HG02571 (cell line): ENCODE measurements around the gene SPATA6L.

Experiments
- ATAC-seq: cut with Tn5 transposase; IDR thresholded peaks from one replicate; pipeline ENCODE4 v1.9.1; 2021; ENCODE audit warnings: mild to moderate bottlenecking, moderate library complexity; ENCODE audit not compliant: unreplicated experiment

Gene SPATA6L

GRCh38 chr9:4666042-4666699 lies at the start of gene SPATA6L:
SPATA6L (minus strand) TSS chr9:4666480; CDS start chr9:4666250, 230 bp downstream.
- peak; percentile 44 for ATAC-seq

- no peak for ATAC-seq
Observed at GRCh38 chr9:4714266-4715016, 48.2 kb upstream of the SPATA6L start.

- no peak for ATAC-seq
Observed at GRCh38 chr9:4713849-4714248, 47.6 kb upstream of the SPATA6L start.

GRCh38 chr9:4709380-4709779 lies 43.1 kb upstream of the SPATA6L start:
- no peak for ATAC-seq

- no peak for ATAC-seq
Observed at GRCh38 chr9:4706971-4707622, 40.8 kb upstream of the SPATA6L start.

GRCh38 chr9:4706021-4706420 lies 39.7 kb upstream of the SPATA6L start:
- no peak for ATAC-seq

GRCh38 chr9:4704129-4704528 lies 37.8 kb upstream of the SPATA6L start:
- ATAC-seq = no peak

- ATAC-seq = no peak
Observed at GRCh38 chr9:4701526-4701925, 35.2 kb upstream of the SPATA6L start.

GRCh38 chr9:4700932-4701331 lies 34.7 kb upstream of the SPATA6L start:
- no peak for ATAC-seq

GRCh38 chr9:4700091-4700490 lies 33.8 kb upstream of the SPATA6L start:
- no peak for ATAC-seq

GRCh38 chr9:4691795-4692194 lies 25.5 kb upstream of the SPATA6L start:
- no peak for ATAC-seq

GRCh38 chr9:4690144-4690543 lies 23.9 kb upstream of the SPATA6L start:
- peak; percentile 44 for ATAC-seq

GRCh38 chr9:4689687-4690104 lies 23.4 kb upstream of the SPATA6L start:
- peak; percentile 74 for ATAC-seq

- no peak for ATAC-seq
Observed at GRCh38 chr9:4689021-4689420, 22.7 kb upstream of the SPATA6L start.

- ATAC-seq = no peak
Observed at GRCh38 chr9:4686584-4686983, 20.3 kb upstream of the SPATA6L start.

GRCh38 chr9:4686112-4686511 lies 19.8 kb upstream of the SPATA6L start:
- ATAC-seq = no peak

- ATAC-seq = no peak
Observed at GRCh38 chr9:4684820-4685219, 18.5 kb upstream of the SPATA6L start.

GRCh38 chr9:4680750-4681149 lies 14.5 kb upstream of the SPATA6L start:
- no peak for ATAC-seq

- no peak for ATAC-seq
Observed at GRCh38 chr9:4680173-4680525, 13.9 kb upstream of the SPATA6L start.

- peak; percentile 97 for ATAC-seq
Observed at GRCh38 chr9:4679268-4680172, 13.2 kb upstream of the SPATA6L start, which contains the start of gene CDC37L1. CDC37L1 (plus strand) TSS chr9:4679569; CDS start chr9:4679768, 199 bp downstream.
